Body of pancreas (tissue), 4 donors: ENCODE data around the gene SMC1A.

Source experiments
- POLR2A ChIP-seq, 3 donors: fragments of 450-650 bp; IDR thresholded peaks; one replicate each; pipeline ENCODE4 v1.6.1; 2016; ENCODE audit warnings: antibody characterized with exemption in 3 of 3, mild to moderate bottlenecking in 2 of 3
- TF ChIP-seq, protein P1 (sequence below), 7 experiments: fragments of 450-650 bp in 4 of 7; fragments of 200-600 bp in 3 of 7; sonication (generic) in 3 of 7; IDR thresholded peaks; one replicate each; pipeline ENCODE4 v1.5.1; 2016 to 2019; ENCODE audit warnings: antibody characterized with exemption in 7 of 7

GRCh38 chrX:53374222-53374820 is 48.1 kb downstream of the SMC1A start:
- TF ChIP-seq, protein P1, sequence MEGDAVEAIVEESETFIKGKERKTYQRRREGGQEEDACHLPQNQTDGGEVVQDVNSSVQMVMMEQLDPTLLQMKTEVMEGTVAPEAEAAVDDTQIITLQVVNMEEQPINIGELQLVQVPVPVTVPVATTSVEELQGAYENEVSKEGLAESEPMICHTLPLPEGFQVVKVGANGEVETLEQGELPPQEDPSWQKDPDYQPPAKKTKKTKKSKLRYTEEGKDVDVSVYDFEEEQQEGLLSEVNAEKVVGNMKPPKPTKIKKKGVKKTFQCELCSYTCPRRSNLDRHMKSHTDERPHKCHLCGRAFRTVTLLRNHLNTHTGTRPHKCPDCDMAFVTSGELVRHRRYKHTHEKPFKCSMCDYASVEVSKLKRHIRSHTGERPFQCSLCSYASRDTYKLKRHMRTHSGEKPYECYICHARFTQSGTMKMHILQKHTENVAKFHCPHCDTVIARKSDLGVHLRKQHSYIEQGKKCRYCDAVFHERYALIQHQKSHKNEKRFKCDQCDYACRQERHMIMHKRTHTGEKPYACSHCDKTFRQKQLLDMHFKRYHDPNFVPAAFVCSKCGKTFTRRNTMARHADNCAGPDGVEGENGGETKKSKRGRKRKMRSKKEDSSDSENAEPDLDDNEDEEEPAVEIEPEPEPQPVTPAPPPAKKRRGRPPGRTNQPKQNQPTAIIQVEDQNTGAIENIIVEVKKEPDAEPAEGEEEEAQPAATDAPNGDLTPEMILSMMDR (IDR thresholded peaks at IDR 0.05), result no peak
- no peak for TF ChIP-seq POLR2A (IDR thresholded peaks at IDR 0.05)
